Measurements from ENCODE around the gene G3BP1. TPM values are rescaled to one million over a fixed set of nuclear protein-coding genes. Genes with fewer than 3 reads are reported as not detected.

G3BP1 gene
- total RNA-seq, 2 experiments from 2014 or later, result 212 to 221 TPM

DNA sequence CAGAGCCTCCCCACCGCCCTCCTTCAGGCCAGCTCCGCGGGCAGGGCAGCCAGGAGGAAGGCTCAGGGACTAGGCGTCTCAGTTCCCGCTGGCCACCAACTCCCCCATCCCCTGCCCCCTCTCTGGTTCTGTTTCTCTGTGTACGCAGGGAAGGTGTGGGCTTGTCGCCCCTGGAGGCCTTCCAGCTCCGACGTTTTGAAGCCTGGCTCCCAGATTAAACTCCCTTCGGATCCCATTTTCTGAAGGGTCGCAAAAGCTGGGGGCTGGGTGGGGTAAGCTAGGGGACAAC, 13.7 kb upstream of the G3BP1 start:
- H3K4me1 Mint-ChIP-seq, result peaks cover 36% of the 10 kb centered on the region
- no peak for DNase-seq
- POLR2A ChIA-PET, result no interaction called here
- H3K27ac Mint-ChIP-seq, result peak overlapping the region; percentile 85
- peaks cover 6% of the 10 kb centered on the region for H3K36me3 Mint-ChIP-seq (ENCODE audit: low read depth)
- CTCF ChIA-PET, result interaction anchor here (1.2 to 1.6 kb wide), 2 partner anchors 10 to 14 kb away, joined by 3 to 6 read pairs; no protein-coding TSS in a partner anchor
- H3K4me3 Mint-ChIP-seq, result peak overlapping the region; percentile 76
- no peaks in the 10 kb centered on the region for H3K9me3 Mint-ChIP-seq
- no peaks in the 10 kb centered on the region for H3K27me3 Mint-ChIP-seq

DNA sequence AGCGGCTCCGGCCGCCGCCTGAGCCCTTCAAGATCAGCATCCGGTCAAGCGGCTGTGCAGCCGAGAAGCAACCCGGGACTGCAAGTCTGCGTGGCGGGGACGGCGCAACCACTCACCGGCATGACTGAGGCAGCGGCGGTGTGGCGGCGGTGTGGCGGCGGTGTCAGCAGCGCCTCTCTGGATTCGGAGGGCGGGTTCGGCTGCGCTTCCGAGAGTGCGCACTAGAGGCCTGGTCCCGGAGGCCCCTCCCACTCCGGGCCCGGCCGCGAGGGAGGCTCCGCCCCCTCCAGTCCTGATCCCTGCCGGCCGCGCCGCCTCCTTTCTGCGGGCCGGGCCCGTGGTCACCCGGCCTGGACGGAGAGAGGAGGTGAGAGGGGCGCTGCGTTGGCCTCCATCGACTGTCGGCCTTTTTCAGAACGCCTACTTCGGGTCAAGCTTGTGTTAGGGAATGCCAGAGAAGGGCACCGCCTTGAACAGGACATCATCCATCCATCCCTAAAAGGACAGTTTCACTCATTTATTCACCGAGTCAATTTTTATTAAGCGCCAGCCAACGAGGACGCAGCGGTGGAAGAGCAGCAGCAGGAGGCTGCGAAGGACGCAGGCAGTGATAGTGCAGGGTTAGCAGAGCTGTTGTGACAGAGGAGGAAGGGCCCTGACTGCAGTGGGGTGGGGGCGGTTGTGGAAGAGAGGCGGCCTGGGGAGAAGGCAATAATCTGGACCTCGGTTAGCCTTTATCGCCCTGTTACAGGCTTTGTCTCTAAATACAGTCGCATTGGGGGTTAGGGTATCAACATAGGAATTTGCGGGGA, 13.1 kb upstream of the G3BP1 start, which contains the start of gene ATOX1:
TSS of gene ATOX1 (minus strand) at position 202 of the 812 bp plus-strand sequence. CDS start at position 122, 80 bp downstream.
- POLR2A ChIA-PET, result no interaction called here
- Mint-ChIP-seq H3K27me3 (no peaks in the 10 kb centered on the region), H3K36me3 (ENCODE audit: low read depth) (peaks cover 3% of the 10 kb centered on the region), H3K4me1 (peaks cover 36% of the 10 kb centered on the region), H3K27ac (peak within 1 kb of the TSS; percentile 85), H3K9me3 (no peaks in the 10 kb centered on the region), H3K4me3 (peak within 1 kb of the TSS; percentile 76)
- DNase-seq, result peak; percentile 90
- CTCF ChIA-PET, result interaction anchor here (1.6 kb wide), 1 partner anchor 10 kb away, joined by 6 read pairs; no protein-coding TSS in a partner anchor

DNA sequence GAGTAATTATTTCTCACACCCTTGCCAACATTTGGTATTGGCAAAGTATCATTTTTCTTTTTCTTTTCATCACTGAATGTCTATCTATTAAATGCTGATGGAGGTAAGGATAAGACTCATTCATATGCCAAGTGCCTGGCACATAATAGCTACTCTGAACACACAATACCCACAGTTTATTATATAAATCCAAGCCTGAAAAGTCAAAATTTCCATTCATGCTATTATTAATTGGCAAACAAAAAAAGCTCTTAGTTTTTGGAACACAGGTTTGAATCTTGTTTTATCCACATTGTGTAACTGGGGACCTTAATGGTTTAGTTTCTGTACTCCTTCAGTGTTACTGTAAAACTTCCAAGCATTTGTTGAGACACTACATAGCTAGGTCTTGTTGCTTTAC, 7.0 kb upstream of the G3BP1 start:
- POLR2A ChIA-PET, result interaction anchor here (0.5 kb wide), 1 partner anchor 848 kb away, joined by 3 read pairs; no protein-coding TSS in a partner anchor
- H3K9me3 Mint-ChIP-seq, result no peaks in the 10 kb centered on the region
- CTCF ChIA-PET, result interaction anchor here (1.5 kb wide), 1 partner anchor 9 kb away, joined by 4 read pairs; no protein-coding TSS in a partner anchor
- peaks cover 3% of the 10 kb centered on the region for H3K4me1 Mint-ChIP-seq
- H3K27ac Mint-ChIP-seq, result no peak overlapping the region
- no peaks in the 10 kb centered on the region for H3K36me3 Mint-ChIP-seq (ENCODE audit: low read depth)
- H3K4me3 Mint-ChIP-seq, result no peak overlapping the region
- H3K27me3 Mint-ChIP-seq, result peaks cover 2% of the 10 kb centered on the region
- no peak for DNase-seq

DNA sequence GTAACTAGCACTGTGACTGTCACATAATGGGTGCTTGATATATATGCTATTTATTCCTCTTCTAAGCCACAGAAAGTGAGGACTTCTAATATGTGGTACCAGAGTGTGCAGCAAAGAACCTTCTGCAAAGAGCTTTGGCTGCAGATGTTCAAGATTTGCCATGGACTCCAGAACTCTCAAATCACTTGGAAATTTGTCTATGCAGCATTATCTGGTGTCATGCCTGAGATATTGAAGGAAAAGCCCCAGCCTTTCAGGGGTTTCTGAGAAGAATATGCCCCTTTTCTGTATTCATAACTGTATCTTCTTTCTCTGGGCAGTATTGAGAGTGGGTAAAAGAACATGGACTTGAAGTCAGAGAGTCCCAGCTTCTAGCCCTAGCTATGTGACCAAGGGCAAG, 4.8 kb upstream of the G3BP1 start:
- Mint-ChIP-seq H3K27me3 (peaks cover 2% of the 10 kb centered on the region), H3K9me3 (no peaks in the 10 kb centered on the region), H3K36me3 (ENCODE audit: low read depth) (no peaks in the 10 kb centered on the region), H3K4me3 (no peak overlapping the region), H3K27ac (no peak overlapping the region), H3K4me1 (peaks cover 8% of the 10 kb centered on the region)
- POLR2A ChIA-PET, result no interaction called here
- CTCF ChIA-PET, result interaction anchor here (0.9 to 1.4 kb wide), 2 partner anchors 109 to 320 kb away, joined by 3 read pairs; partner anchors contain the start of gene SLC36A1
- no peak for DNase-seq

DNA sequence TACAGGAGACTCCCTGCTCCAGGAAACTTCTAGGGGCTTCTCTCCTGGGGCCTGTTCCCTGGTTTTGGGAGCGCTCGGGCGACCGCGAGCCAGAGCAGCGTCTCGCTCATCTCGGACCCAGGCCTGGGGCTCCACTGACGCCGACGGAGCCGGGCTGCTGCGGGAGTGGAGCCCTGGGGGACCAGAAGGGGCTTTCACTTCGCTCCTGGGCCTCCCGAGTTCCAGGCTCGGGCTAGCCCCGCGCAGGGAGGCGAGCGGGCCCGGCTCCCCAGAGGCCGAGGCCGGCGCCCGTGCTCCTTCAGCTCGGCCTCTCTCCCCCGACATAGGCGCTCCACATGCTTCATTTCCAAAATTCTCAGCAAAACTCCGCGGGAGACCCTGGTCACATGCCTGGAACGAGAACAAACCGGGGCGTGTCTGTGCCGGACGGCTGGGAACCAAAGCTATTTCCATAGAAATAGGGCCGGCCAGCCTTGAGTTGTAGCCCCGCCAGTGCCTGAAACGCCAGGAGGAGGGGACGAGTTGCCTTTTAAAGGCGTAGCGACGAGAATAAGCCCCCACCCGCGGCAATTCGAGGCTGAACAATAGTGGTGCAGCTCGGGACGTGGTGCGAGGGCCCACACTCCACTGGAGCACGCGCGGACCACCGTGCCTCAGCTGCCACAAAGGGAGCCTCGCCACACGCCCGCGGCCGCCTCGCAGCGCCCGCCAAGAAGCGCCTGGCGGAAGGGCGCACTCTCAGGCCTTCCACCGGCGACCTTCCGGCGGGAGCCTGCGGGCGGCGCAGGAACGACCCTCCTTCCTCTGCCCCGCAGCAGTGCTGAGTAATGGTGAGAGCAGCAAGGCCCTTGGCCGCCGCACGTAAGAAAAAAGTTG, 1.1 kb upstream of the G3BP1 start:
- POLR2A ChIA-PET, result interaction anchor here (0.6 to 1.6 kb wide), 3 partner anchors 18 to 323 kb away, joined by 3 to 4 read pairs (median 3); partner anchors contain the start of gene SLC36A1
- DNase-seq, result no peak
- Mint-ChIP-seq H3K27me3 (no peaks in the 10 kb centered on the region), H3K27ac (no peak overlapping the region), H3K4me1 (peaks cover 30% of the 10 kb centered on the region), H3K36me3 (ENCODE audit: low read depth) (peaks cover 15% of the 10 kb centered on the region), H3K9me3 (no peaks in the 10 kb centered on the region), H3K4me3 (no peak overlapping the region)
- CTCF ChIA-PET, result interaction anchor here (0.5 to 3.5 kb wide), 27 partner anchors 8 to 539 kb away, joined by 3 to 40 read pairs (median 4); no protein-coding TSS in a partner anchor

DNA sequence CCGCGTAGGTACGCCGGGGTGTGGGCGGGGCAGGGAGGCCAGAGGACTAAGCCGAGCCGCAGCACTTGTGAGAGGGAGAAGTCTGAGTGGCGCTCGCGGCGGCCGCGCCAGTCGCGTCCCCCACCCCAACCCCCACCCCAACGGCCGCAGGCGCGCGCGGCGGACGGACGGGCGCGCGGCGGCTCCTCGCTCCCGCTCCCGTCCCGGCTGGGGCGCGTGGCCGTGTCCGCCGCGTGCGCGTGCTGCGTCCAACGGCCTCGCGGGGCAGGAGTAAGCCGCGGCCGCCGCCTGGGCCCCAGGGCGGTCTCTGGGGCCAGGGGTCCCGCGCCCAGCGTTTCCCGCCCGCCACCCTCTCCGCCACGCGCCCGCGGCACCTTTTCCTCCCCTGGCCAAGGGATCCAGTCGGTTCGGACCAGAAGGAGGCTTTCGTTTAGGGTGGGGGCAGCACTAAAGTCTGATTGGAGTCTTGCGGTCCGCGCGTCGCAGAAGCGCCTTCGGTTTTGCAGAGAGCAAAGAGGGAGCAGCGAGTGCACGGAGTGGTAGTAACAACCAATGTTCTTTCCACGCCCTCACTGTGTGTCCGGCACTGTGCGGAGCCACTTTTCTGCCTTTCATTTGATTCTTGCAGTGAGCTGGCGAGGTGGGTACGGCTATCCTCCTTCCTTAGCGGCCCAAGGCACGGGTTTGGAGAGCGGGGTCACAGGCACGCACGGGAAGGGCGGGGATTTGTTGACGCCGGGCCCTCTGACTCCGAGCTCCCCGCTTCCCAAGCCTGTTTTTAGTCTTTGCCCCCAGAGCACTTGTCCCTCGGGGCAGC, 483 bp downstream of the G3BP1 start:
- peak; percentile 54 for DNase-seq
- Mint-ChIP-seq H3K4me3 (peak overlapping the region; percentile 81), H3K36me3 (ENCODE audit: low read depth) (peaks cover 23% of the 10 kb centered on the region), H3K9me3 (no peaks in the 10 kb centered on the region), H3K27me3 (no peaks in the 10 kb centered on the region), H3K27ac (peak overlapping the region; percentile 94), H3K4me1 (peaks cover 42% of the 10 kb centered on the region)
- ChIA-PET POLR2A (interaction anchor here (0.6 to 1.6 kb wide), 6 partner anchors 15 to 1371 kb away, joined by 3 to 12 read pairs (median 3); partner anchors contain the start of gene SLC36A1), CTCF (interaction anchor here (0.5 to 3.5 kb wide), 14 partner anchors 9 to 456 kb away, joined by 3 to 40 read pairs (median 5); no protein-coding TSS in a partner anchor)

DNA sequence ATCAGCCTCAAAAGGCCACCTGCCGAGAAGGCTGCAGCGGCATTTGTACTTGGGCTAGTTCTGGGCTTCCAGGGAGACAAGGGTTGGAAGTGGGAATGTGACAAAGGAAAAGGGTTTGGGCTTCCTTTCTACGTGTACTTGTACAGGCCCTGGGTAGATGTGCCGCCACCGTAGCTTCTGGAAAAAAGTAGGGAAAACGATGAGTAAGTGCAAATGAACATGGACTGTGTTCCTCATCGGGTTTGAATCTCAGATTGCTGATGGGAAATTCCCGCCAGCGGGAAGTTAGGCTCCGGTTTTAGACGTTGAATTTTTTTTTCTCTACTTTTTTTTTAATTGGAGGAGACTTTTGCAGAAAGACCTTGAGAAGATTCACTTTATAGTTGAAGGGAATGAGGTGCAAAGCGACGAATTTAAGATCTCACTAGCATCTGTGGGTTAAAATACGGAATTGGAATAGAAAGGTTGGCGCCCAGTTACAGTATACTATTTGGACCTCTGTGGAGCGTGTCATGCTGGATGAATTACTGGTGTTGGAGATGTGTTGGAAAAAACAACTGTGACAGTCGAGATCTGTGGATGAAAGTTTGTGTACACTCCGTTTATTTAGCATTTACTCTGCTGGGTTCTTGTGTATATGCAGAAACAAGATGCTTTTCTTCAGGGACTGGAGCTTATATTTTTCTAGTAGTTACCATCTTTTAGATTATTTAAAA, 1.2 kb downstream of the G3BP1 start:
- Mint-ChIP-seq H3K27me3 (no peaks in the 10 kb centered on the region), H3K4me1 (peaks cover 50% of the 10 kb centered on the region), H3K27ac (peak overlapping the region; percentile 94), H3K9me3 (no peaks in the 10 kb centered on the region), H3K36me3 (ENCODE audit: low read depth) (peaks cover 31% of the 10 kb centered on the region), H3K4me3 (peak overlapping the region; percentile 81)
- no peak for DNase-seq
- POLR2A ChIA-PET, result interaction anchor here (0.5 to 0.9 kb wide), 3 partner anchors 15 to 468 kb away, joined by 3 to 12 read pairs (median 3); no protein-coding TSS in a partner anchor
- CTCF ChIA-PET, result interaction anchor here (0.8 to 3.5 kb wide), 9 partner anchors 9 to 114 kb away, joined by 3 to 40 read pairs (median 6); no protein-coding TSS in a partner anchor

DNA sequence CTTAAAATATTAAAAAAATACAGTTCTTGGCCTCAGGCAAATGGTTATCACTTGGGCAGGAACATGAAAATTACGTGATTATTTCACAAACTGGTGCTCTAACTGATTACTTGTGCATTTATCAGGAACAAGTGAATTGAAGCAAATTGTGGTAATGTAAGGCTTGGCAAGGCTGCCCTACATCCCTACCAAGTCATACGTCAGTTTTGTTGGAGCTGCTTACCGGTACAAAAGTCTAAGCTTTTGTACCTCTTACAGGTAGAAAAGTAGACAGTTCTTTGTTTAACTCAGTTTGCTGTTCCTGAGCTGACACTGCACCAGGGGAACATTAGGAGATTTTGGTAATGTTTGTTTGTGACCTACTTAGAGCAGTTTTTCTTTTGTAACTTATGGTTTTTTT, 2.2 kb downstream of the G3BP1 start:
- H3K4me1 Mint-ChIP-seq, result peaks cover 52% of the 10 kb centered on the region
- DNase-seq, result no peak
- no peaks in the 10 kb centered on the region for H3K9me3 Mint-ChIP-seq
- ChIA-PET POLR2A (no interaction called here), CTCF (interaction anchor here (0.6 to 2.1 kb wide), 4 partner anchors 32 to 369 kb away, joined by 3 to 6 read pairs (median 4); no protein-coding TSS in a partner anchor)
- peaks cover 35% of the 10 kb centered on the region for H3K36me3 Mint-ChIP-seq (ENCODE audit: low read depth)
- H3K4me3 Mint-ChIP-seq, result peak overlapping the region; percentile 81
- H3K27me3 Mint-ChIP-seq, result no peaks in the 10 kb centered on the region
- H3K27ac Mint-ChIP-seq, result peak overlapping the region; percentile 75

DNA sequence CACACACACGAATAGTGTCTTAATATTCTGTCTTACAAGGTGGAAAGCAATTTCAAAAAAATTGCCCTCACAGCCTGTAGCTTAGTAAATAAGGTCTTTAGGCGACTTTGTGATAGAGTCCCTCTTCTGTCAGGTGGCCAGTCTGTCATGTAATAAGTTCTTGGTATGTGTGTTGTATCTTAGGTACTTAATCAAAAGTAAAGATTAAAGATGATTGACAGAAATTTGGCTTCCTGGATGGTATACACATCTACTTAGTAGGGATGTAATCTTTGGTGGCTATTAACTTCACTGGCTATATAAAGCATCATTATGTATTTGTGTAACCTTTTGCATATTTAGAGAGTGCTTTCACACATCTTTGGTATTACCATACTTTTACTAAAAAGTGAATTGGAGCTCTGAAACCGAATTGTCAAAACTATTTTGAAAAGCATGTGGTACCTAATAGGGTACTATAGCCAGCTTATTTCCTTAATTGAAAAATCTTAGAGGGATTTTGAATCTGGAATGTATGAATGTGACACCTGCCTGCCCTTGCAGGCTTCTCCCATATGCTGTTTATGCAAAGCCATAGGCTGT, 3.4 kb downstream of the G3BP1 start:
- Mint-ChIP-seq H3K4me3 (peak overlapping the region; percentile 81), H3K9me3 (no peaks in the 10 kb centered on the region), H3K27ac (peak overlapping the region; percentile 7), H3K27me3 (no peaks in the 10 kb centered on the region), H3K4me1 (peaks cover 61% of the 10 kb centered on the region), H3K36me3 (ENCODE audit: low read depth) (peaks cover 39% of the 10 kb centered on the region)
- CTCF ChIA-PET, result interaction anchor here (0.6 to 1.3 kb wide), 3 partner anchors 8 to 328 kb away, joined by 3 read pairs; partner anchors contain the start of gene SLC36A1
- DNase-seq, result no peak
- POLR2A ChIA-PET, result no interaction called here

DNA sequence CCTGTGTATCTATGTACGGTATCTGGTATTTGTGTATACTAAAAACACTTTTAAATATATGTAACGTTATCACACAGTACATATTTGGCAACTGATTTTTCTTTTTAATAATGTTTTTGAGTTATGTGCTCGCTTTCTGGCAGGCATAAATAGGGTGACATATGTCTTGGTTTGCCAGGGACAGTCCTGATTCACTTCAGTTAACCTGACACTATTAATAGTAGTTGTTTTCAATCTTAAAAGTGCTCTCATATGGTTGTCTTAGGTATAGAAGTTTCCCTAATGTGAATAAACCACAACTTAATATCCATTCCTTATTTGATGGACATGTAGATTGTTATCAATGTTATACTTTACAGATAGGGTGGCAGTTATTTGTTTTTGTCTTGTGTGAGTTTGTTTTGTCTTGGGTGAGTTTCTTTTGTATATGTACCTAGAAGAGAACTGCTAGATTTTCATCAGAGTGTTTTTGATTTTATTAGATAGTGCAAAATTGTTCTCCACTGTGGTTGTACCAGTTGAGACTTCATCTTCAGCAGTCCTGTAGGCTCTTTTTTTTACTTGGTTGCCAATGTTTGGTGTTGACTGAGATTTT, 7.9 kb downstream of the G3BP1 start:
- no peaks in the 10 kb centered on the region for H3K27me3 Mint-ChIP-seq
- H3K9me3 Mint-ChIP-seq, result no peaks in the 10 kb centered on the region
- H3K4me3 Mint-ChIP-seq, result no peak overlapping the region
- DNase-seq, result no peak
- CTCF ChIA-PET, result no interaction called here
- no peak overlapping the region for H3K27ac Mint-ChIP-seq
- POLR2A ChIA-PET, result no interaction called here
- peaks cover 71% of the 10 kb centered on the region for H3K4me1 Mint-ChIP-seq
- peaks cover 28% of the 10 kb centered on the region for H3K36me3 Mint-ChIP-seq (ENCODE audit: low read depth)

DNA sequence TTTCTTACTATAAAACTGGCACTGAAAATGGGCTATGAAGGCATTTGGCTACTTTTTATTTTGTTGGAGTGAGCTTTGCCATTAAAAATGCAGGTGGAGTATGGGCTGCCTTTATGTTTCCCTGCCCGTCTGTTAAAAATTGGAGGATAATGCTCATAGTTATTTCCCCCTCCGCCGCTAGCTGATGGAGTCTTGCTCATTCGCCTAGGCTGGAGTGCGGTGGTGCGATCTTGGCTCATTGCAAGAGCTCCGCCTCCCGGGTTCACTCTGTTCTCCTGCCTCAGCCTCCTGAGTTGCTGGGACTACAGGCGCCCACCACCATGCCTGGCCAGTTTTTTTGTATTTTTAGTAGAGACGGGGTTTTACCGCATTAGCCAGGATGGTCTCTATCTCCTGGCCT, 8.6 kb downstream of the G3BP1 start:
- ChIA-PET POLR2A (no interaction called here), CTCF (interaction anchor here (0.6 kb wide), 1 partner anchor 1095 kb away, joined by 4 read pairs; no protein-coding TSS in a partner anchor)
- Mint-ChIP-seq H3K9me3 (no peaks in the 10 kb centered on the region), H3K27ac (no peak overlapping the region), H3K36me3 (ENCODE audit: low read depth) (peaks cover 28% of the 10 kb centered on the region), H3K4me1 (peaks cover 69% of the 10 kb centered on the region), H3K27me3 (no peaks in the 10 kb centered on the region), H3K4me3 (no peak overlapping the region)
- DNase-seq, result no peak
